Activated CD8-positive, alpha-beta memory T cell treated with anti-CD3 and anti-CD28 coated beads for 48 hours (primary cell): ENCODE measurements around the gene TMEM98.
"Not testable (repeated sequence)": the region's sequence is repeated elsewhere in the genome, so short reads cannot be mapped to it uniquely, and the experiment has no call there.

Experiments
- DNase-seq, 3 experiments: peaks; one replicate each; pipeline ENCODE4 v3.0.0-alpha.2; 2020; ENCODE audit warnings: low read depth in 2 of 3, low spot score in 2 of 3

The TMEM98 gene

GRCh38 chr17:32941419-32942032, 13.6 kb downstream of the TMEM98 start:
- DNase-seq = no peak

DNA sequence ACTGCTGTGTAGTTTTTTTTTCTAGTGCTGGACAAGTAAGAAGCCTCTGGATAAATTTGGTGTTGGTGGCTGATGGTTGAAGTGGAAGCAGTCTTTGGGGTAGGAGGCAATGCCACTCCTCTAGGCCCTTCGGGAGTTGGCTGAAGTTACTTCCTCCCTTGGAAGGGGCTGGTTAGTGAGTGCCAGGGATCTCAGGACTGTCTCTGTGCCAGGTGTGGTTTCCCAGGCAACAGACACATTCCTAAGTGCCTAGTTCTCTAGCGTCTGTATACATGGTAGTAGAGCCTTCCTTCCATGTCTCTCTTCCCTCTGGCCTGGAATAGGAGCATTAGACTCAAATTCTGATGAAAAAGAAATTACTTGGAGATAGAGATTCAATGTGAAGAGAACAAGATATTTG, 15.3 kb downstream of the TMEM98 start:
- no peak for DNase-seq

DNA sequence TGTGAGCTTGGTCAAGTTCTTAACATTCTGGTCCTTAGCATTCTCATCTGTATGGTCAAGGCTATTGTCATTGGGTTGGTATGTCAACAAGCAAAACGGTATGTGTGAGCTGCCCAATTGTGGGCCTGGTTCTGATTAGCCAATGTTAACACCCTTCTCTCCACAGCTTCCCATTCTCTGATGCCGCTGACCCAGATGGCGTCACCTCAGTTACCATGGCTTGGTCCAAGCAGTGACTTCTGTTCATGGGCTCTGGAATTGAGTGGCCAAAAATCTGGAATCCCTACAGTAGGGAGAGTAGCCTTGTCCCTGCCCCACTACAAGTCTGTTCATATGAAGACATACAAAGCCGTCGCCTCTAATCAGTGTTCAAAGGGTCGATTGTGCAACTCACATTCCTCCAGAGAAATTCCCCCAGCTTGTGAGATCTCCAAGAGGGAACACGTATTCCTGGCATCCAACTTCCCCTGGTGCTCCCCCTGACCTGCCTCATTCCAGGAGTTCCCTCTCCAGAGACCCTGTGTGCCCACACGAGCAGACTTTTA, 15.8 kb downstream of the TMEM98 start:
- no peak for DNase-seq

GRCh38 chr17:32944248-32945020, 16.5 kb downstream of the TMEM98 start:
- DNase-seq = no peak

DNA sequence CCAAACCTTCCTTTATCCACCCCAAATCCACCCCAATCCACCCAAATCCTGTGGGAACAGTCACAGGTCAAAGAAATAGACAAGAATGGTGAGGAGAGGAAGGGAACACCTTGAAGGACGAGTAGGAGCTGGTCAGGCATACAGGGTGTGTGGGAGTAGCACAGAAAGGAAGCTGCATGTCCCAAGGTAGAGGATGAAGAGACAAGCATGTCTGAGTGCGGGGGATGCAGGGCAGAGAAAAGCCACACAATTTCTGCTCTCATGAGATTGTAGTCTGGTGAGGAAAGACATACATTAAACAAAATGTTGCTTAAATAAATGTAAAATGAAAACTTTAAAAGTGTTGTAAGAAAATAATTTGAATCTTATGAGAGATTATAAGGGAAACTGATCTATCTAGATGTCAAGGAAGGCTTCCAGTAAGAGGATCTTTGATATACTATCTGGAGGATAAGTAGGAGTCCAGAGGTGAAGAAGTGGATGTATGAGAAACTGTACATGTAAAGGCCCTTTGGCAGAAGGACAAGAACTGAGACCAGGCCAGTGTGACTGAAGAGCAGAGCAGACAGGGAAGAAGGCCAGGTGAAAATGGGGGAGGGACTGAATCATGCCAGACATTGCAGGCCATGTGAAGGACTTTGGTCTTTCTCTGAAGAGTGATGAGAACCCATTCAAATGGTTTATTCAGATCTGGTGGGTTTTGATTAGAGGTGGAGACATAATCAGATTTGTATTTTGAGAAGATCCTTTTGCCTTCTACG, 18.6 kb downstream of the TMEM98 start:
- DNase-seq = no peak

DNA sequence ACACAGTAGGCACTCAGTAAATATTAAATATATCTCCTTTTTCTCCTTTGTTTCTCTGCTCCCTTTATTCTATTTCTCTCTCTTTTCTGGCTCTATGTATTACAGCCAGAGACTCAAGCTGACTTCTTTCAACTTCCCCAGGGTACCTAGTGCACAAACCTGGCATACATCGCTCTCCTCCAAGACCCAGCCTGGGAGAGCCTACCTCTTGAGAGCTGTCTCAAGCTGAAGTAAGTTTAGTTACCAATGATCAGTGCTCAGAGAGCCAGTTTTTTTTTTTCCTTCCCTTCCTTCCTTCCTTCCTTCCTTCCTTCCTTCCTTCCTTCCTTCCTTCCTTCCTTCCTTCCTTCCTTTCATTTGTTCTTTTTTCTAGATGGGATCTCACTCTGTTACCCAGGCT, 19.8 kb downstream of the TMEM98 start:
- no peak for DNase-seq

DNA sequence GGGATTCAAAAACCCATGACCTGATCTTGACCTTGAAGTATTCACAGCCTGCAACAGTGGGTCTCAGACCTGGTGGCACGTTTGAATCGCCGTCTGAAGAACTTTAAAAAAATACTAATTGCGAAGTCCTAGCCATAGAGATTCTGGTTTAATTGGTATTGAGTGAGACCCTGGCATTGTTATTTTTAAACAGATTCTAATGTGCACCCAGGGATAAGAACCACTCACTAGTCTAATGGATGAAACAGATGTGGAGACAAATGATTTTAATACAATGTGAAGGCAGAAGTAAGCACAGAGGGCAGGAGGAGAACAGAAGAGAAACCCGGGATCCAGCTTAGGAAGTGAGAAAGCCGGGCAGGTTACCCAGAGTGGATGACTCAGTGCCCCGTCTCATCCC, 21.2 kb downstream of the TMEM98 start:
- no peak for DNase-seq

- not testable (repeated sequence) for DNase-seq
Measured at GRCh38 chr17:32952491-32952890, 24.5 kb downstream of the TMEM98 start.

DNA sequence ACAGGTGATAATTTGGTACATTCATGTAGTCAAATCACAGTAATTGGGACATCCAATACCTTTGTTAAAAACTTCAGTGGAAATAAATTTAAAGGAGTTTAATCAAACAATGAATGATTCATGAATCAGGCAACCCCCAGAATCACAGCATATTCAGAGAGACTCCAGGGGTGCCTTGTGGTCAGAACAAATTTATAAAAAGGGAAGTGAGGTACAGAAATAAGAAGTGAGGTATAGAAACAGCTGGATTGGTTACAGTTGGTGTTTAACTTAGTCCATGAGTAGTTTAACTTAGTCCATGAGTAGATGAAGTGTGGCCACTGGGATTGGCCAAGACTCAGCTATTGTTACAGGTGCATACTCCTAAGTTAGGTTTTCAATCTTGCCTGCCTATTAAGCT, 25.1 kb downstream of the TMEM98 start:
- DNase-seq = no peak

GRCh38 chr17:32953857-32954256, 25.9 kb downstream of the TMEM98 start:
- DNase-seq = no peak

GRCh38 chr17:32954477-32954876, 26.5 kb downstream of the TMEM98 start:
- no peak for DNase-seq

DNA sequence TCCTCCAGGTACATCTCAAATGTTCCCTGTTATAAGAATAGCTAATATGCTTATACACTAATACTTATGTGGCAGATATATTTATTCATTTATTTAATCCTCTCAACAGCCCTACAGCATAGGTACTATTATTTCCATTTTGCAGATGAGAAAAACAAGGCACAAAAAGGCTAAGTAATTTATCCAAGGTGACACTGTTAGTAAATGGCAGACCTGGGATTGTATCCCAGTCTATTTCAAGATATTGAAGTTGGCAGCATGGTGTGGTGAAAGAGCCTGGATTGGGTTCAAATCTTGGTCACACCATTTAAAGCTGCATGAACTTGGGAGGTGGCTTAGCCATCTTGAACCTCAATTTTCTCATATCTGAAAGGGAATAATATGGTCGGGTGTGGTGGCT, 27.2 kb downstream of the TMEM98 start:
- no peak for DNase-seq

- no peak for DNase-seq
Measured at GRCh38 chr17:32956240-32956970, 28.5 kb downstream of the TMEM98 start.

GRCh38 chr17:32958418-32958817, 30.5 kb downstream of the TMEM98 start:
- DNase-seq = no peak

GRCh38 chr17:32960815-32961214, 32.9 kb downstream of the TMEM98 start:
- DNase-seq = no peak

GRCh38 chr17:32962320-32962711, 34.4 kb downstream of the TMEM98 start:
- DNase-seq = no peak

- DNase-seq = no peak
Measured at GRCh38 chr17:32964541-32964940, 36.6 kb downstream of the TMEM98 start.

- DNase-seq = not testable (repeated sequence)
Measured at GRCh38 chr17:32969231-32969630, 41.3 kb downstream of the TMEM98 start.

- no peak for DNase-seq
Measured at GRCh38 chr17:32970281-32970680, 42.3 kb downstream of the TMEM98 start.

DNA sequence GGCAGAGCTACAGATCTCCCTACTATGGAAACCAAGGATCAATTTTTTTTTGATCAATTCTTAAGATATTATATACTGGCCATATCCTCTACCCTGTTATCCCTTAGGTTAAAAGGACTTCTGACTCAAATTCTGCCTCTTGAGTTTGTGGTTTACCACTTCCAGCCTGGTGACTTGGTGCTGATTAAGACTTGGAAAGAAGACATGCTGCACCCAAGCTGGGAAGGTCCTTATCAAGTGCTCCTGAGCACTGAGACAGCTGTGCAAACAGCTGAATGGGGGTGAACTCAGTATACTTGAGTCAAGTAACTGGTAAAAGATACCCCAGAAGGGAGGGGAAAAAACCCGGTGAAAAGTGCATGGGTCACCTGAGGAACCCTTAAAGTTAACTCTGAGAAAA, 43.2 kb downstream of the TMEM98 start:
- no peak for DNase-seq

DNA sequence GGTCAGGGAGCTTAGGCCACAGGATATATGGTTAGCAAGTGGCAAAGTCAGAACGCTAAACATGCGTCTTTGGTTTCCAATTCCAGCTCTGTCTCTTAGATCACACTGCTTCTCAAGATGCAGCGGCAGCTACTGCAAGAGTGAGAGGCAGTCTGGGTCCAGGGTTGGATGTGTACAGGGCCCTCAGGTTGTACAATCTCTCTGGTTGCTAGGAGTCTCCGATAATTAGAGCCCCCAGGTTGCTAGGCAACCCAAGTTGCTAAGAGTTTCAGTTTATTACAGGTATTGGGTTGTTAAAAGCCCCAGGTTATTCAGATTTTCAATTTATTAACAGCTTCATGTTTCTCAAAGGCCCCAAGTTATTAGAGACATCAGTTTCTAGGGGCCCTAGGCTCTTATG, 48.2 kb downstream of the TMEM98 start:
- no peak for DNase-seq
